HCT116 (cell line): ENCODE results near the gene AGPAT2. TPM values are rescaled to one million over a fixed set of nuclear protein-coding genes. Genes with fewer than 3 reads are reported as not detected.

Experiments used
- ATAC-seq: fragments of 200-7000 bp; cut with Tn5 transposase; 2 replicates; pipeline ENCODE4 v1.9.1; 2020; ENCODE audit warnings: mild to moderate bottlenecking, moderate library complexity
- BruUV-seq: library from RNA; stranded (reverse); fragments of 400-500 nt; replicated peaks from 2 replicates; lab custom pipeline; 2021; lab: Mats Ljungman, UMichigan
- CTCF ChIA-PET: fragments of 300-600 bp; sonication (Branson Sonifier 250); formaldehyde crosslinking; loops from one replicate; lab custom pipeline; 2021; ENCODE audit warnings: antibody characterized with exemption; lab: Charles Lee
- POLR2A ChIA-PET: fragments of 300-600, 350-600 bp; sonication (Branson Sonifier 250); formaldehyde crosslinking; loops from one replicate; lab custom pipeline; 2021; ENCODE audit warnings: antibody characterized with exemption; lab: Charles Lee
- RAD21 ChIA-PET, 2 experiments: fragments of 300-600 bp; sonication (Branson Sonifier 250); formaldehyde crosslinking; loops; one replicate each; lab custom pipeline; 2023; ENCODE audit warnings: low total read pairs in 2 of 2; ENCODE audit not compliant: uncharacterized antibody in 2 of 2, unreplicated experiment in 2 of 2, low non-redundant PET in 1 of 2; lab: Charles Lee
- DNase-seq: peaks from one replicate; pipeline ENCODE4 v3.0.0-alpha.2; 2010; ENCODE audit warnings: low read depth, low spot score
- H2AFZ ChIP-seq: fragments of 200-600 bp; shearing (Covaris generic), sonication (generic); 2 replicates; pipeline ENCODE4 v1.6.1; 2017; ENCODE audit warnings: low read depth, mixed run types, mixed read lengths, antibody characterized with exemption, low read length; ENCODE audit not compliant: poor library complexity, severe bottlenecking
- H3K27ac ChIP-seq: 2 replicates; pipeline ENCODE4 v1.5.1; 2012; ENCODE audit warnings: low read depth, low read length
- H3K27me3 ChIP-seq: fragments of 200-600 bp; sonication (generic); 2 replicates; pipeline ENCODE4 v1.6.1; 2016; ENCODE audit warnings: mixed run types, low read length, mixed read lengths; ENCODE audit not compliant: insufficient read depth
- H3K36me3 ChIP-seq, 2 experiments: fragments of 200-500 bp in 1 of 2; fragments of 200-600 bp in 1 of 2; sonication (Bioruptor generic) in 1 of 2; sonication (generic) in 1 of 2; 2 replicates each; pipeline versions ENCODE4 v1.5.1 to v1.6.1; 2014 to 2016; ENCODE audit warnings: low read length in 2 of 2, inconsistent platforms in 1 of 2, mixed read lengths in 1 of 2, mixed run types in 1 of 2; ENCODE audit not compliant: insufficient read depth in 2 of 2, control insufficient read depth in 1 of 2
- H3K4me1 ChIP-seq, 2 experiments: fragments of 200-600 bp in 1 of 2; sonication (generic) in 1 of 2; 2 replicates each; pipeline versions ENCODE4 v1.5.1 to v1.6.1; 2012 to 2017; ENCODE audit warnings: low read length in 2 of 2, inconsistent platforms in 1 of 2, mild to moderate bottlenecking in 1 of 2, mixed read lengths in 1 of 2, mixed run types in 1 of 2, moderate library complexity in 1 of 2; ENCODE audit not compliant: insufficient read depth in 2 of 2, control insufficient read depth in 1 of 2
- H3K4me2 ChIP-seq: fragments of 200-600 bp; sonication (generic); 2 replicates; pipeline ENCODE4 v1.6.1; 2017; ENCODE audit warnings: mixed run types, low read length, mixed read lengths
- H3K4me3 ChIP-seq, 2 experiments: fragments of 200-600 bp in 1 of 2; sonication (generic) in 1 of 2; replicated peaks in 1 of 2; 2 replicates each; pipeline ENCODE4 v1.5.1; 2011 to 2016; ENCODE audit warnings: low read length in 2 of 2, control low read depth in 1 of 2, low read depth in 1 of 2, mild to moderate bottlenecking in 1 of 2, mixed read lengths in 1 of 2, mixed run types in 1 of 2
- H3K79me2 ChIP-seq: fragments of 200-600 bp; sonication (generic); 2 replicates; pipeline ENCODE4 v1.6.1; 2017; ENCODE audit warnings: mild to moderate bottlenecking, mixed run types, low read length, moderate library complexity, mixed read lengths; ENCODE audit not compliant: insufficient read depth
- H3K9ac ChIP-seq: fragments of 200-600 bp; sonication (generic); 2 replicates; pipeline ENCODE4 v1.6.1; 2016; ENCODE audit warnings: low read length, mixed read lengths
- H3K9me2 ChIP-seq: fragments of 200-600 bp; sonication (generic), shearing (Covaris generic); 2 replicates; pipeline ENCODE4 v1.6.1; 2017; ENCODE audit warnings: mixed run types, mild to moderate bottlenecking, moderate library complexity; ENCODE audit not compliant: insufficient read depth
- H3K9me3 ChIP-seq, 2 experiments: fragments of 200-500 bp in 1 of 2; fragments of 200-600 bp in 1 of 2; sonication (Bioruptor generic) in 1 of 2; sonication (generic) in 1 of 2; 2 replicates each; pipeline ENCODE4 v1.6.1; 2014 to 2017; ENCODE audit warnings: low read length in 2 of 2, mixed read lengths in 2 of 2, inconsistent platforms in 1 of 2, low read depth in 1 of 2, mild to moderate bottlenecking in 1 of 2, mixed run types in 1 of 2, moderate library complexity in 1 of 2; ENCODE audit not compliant: control insufficient read depth in 1 of 2, insufficient read depth in 1 of 2
- H4K20me1 ChIP-seq: fragments of 200-600 bp; sonication (generic), shearing (Covaris generic); 2 replicates; pipeline ENCODE4 v1.6.1; 2017; ENCODE audit warnings: mixed run types, mild to moderate bottlenecking, moderate library complexity; ENCODE audit not compliant: insufficient read depth
- CEBPB ChIP-seq: IDR thresholded peaks from 2 replicates; pipeline ENCODE4 v1.6.1; 2012; ENCODE audit warnings: low read depth
- ELF1 ChIP-seq: IDR thresholded peaks from 2 replicates; pipeline ENCODE4 v1.6.1; 2012; ENCODE audit warnings: low read depth, borderline replicate concordance
- FOSL1 ChIP-seq: IDR thresholded peaks from 2 replicates; pipeline ENCODE4 v1.6.1; 2012; ENCODE audit warnings: low read depth
- JUND ChIP-seq: IDR thresholded peaks from 2 replicates; pipeline ENCODE4 v1.6.1; 2012
- POLR2AphosphoS5 ChIP-seq: IDR thresholded peaks from 2 replicates; pipeline ENCODE4 v1.6.1; 2011; ENCODE audit warnings: mild to moderate bottlenecking, low read depth, low read length, moderate library complexity
- SP1 ChIP-seq: IDR thresholded peaks from 2 replicates; pipeline ENCODE4 v1.6.1; 2012; ENCODE audit warnings: low read depth
- YY1 ChIP-seq: IDR thresholded peaks from 2 replicates; pipeline ENCODE4 v1.6.1; 2011; ENCODE audit warnings: low read length, low read depth, moderate library complexity, mild to moderate bottlenecking; ENCODE audit not compliant: insufficient replicate concordance; ENCODE audit errors: extremely low read depth
- intact Hi-C: fragments of 100-400 bp; cut with micrococcal nuclease; formaldehyde crosslinking; loops from 2 replicates; pipeline ENCODE4 v1.10.0; 2022
- total RNA-seq: library from RNA; stranded (reverse); gene quantifications from one replicate; pipeline ENCODE4 v1.2.1, GENCODE V29; 2021; ENCODE audit not compliant: unreplicated experiment
- TF ChIP-seq, protein P1 (sequence below): IDR thresholded peaks from 2 replicates; pipeline ENCODE4 v1.6.1; 2012; ENCODE audit warnings: low read depth
- TF ChIP-seq, protein P2 (sequence below): IDR thresholded peaks from 2 replicates; pipeline ENCODE4 v1.6.1; 2011; ENCODE audit warnings: mild to moderate bottlenecking, low read length, moderate library complexity; ENCODE audit not compliant: insufficient replicate concordance; ENCODE audit errors: extremely low read depth
- TF ChIP-seq, protein P3 (sequence below), 3 experiments: fragments of 200-600 bp in 1 of 3; sonication (generic) in 1 of 3; IDR thresholded peaks in 2 of 3; conservative IDR thresholded peaks in 1 of 3; 2 replicates each; pipeline ENCODE4 v1.5.1; 2012 to 2017; ENCODE audit warnings: low read depth in 2 of 3, low read length in 2 of 3, antibody characterized with exemption in 1 of 3, borderline replicate concordance in 1 of 3, control low read depth in 1 of 3, mild to moderate bottlenecking in 1 of 3, mixed read lengths in 1 of 3, mixed run types in 1 of 3, moderate library complexity in 1 of 3; ENCODE audit not compliant: insufficient read depth in 1 of 3
- TF ChIP-seq, protein P4 (sequence below): IDR thresholded peaks from 2 replicates; pipeline ENCODE4 v1.6.1; 2012
- TF ChIP-seq, protein P5 (sequence below): IDR thresholded peaks from 2 replicates; pipeline ENCODE4 v1.6.1; 2012

AGPAT2 gene
- total RNA-seq, 1 experiment from 2014 or later, result 86.0 TPM

DNA sequence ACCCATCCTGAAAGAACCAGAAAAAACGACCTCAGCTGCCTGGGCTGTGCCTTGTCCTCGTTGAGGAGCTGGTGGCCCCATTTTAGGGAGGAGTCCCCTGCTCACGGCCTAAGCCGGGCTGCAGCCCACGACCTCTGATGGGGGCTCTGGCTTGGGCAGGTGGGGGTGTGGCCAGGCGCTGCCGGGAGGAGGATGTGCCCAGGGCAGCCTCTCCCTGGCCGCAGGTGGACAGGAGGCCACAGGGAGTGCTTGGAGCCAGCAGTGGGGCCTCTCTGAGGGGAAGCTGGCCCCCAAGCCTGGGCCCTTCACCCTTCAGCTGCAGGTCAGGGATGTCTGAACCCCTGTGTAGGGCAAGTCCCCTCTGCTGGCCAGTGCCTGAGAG is 27.6 kb upstream of the AGPAT2 start (continued):
- TF ChIP-seq, protein P1, sequence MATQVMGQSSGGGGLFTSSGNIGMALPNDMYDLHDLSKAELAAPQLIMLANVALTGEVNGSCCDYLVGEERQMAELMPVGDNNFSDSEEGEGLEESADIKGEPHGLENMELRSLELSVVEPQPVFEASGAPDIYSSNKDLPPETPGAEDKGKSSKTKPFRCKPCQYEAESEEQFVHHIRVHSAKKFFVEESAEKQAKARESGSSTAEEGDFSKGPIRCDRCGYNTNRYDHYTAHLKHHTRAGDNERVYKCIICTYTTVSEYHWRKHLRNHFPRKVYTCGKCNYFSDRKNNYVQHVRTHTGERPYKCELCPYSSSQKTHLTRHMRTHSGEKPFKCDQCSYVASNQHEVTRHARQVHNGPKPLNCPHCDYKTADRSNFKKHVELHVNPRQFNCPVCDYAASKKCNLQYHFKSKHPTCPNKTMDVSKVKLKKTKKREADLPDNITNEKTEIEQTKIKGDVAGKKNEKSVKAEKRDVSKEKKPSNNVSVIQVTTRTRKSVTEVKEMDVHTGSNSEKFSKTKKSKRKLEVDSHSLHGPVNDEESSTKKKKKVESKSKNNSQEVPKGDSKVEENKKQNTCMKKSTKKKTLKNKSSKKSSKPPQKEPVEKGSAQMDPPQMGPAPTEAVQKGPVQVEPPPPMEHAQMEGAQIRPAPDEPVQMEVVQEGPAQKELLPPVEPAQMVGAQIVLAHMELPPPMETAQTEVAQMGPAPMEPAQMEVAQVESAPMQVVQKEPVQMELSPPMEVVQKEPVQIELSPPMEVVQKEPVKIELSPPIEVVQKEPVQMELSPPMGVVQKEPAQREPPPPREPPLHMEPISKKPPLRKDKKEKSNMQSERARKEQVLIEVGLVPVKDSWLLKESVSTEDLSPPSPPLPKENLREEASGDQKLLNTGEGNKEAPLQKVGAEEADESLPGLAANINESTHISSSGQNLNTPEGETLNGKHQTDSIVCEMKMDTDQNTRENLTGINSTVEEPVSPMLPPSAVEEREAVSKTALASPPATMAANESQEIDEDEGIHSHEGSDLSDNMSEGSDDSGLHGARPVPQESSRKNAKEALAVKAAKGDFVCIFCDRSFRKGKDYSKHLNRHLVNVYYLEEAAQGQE, result no peak
- TF ChIP-seq FOSL1, result no peak
- no peak for TF ChIP-seq YY1
- TF ChIP-seq CEBPB, result no peak

DNA sequence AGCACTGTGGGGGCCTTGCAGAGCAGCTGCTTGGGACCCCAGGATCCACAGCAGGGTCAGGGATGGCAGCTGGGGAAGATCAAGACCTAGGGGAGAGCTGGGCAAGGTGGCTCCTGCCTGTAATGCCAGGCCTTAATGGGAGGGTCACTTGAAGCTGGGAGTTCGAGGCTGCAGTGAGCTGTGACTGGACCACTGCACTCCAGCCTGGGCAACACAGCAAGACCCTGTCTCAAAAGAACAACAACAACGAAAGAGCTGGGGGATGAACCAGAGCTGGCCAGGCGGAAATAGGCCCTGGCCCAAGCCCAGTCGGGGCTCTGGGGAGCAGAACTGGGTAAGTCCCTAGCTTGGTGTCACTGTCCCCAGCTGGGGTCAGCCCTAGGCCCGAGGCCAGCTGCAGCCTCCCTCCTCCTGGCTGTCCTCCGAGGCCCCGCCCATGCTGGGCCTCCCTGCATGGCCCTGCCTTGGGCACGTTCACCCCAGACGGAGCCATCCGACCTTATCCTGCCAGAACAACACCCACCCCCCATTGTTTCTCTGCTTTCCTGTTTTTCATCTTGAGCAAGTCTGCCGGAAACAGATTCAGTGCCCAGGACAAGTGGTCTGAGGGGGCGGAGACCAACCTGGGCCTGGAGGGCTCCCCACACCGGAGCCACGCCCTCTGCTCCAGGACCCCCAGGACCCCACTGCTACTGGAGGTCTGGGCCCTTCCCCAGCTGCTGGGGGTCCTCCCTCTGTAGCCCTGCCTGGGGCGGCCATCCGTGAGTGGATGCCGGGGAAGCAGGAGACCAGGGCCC is 27.0 kb upstream of the AGPAT2 start:
- no TSS peak for BruUV-seq
- Histone ChIP-seq H3K4me1 (peaks cover 15 to 27% of the 10 kb centered on the region in 2 experiments), H3K4me3 (peak overlapping the region in 1 of 2 experiments; percentile 56; a peak in 2 of 4 replicates), H3K9me3 (no peaks in the 10 kb centered on the region), H4K20me1 (no peaks in the 10 kb centered on the region), H2AFZ (no peak overlapping the region), H3K27me3 (no peaks in the 10 kb centered on the region), H3K9me2 (no peaks in the 10 kb centered on the region), H3K79me2 (no peaks in the 10 kb centered on the region; the same call in 1 of the 2 replicates), H3K27ac (peak overlapping the region; percentile 64; the same call in 1 of the 2 replicates), H3K4me2 (peak overlapping the region; percentile 78), H3K9ac (no peak overlapping the region), H3K36me3 (no peaks in the 10 kb centered on the region; a peak in 1 of 4 replicates)
- ChIA-PET CTCF (interaction anchor here (1.4 kb wide), 1 partner anchor 15 kb away, joined by 3 read pairs; no protein-coding TSS in a partner anchor), POLR2A (interaction anchor here (1.7 kb wide), 1 partner anchor 14 kb away, joined by 4 read pairs; no protein-coding TSS in a partner anchor), RAD21 (no interaction called here)
- no peak for DNase-seq
- ATAC-seq, result no peak
- TF ChIP-seq POLR2AphosphoS5, result no peak
- TF ChIP-seq, protein P2, sequence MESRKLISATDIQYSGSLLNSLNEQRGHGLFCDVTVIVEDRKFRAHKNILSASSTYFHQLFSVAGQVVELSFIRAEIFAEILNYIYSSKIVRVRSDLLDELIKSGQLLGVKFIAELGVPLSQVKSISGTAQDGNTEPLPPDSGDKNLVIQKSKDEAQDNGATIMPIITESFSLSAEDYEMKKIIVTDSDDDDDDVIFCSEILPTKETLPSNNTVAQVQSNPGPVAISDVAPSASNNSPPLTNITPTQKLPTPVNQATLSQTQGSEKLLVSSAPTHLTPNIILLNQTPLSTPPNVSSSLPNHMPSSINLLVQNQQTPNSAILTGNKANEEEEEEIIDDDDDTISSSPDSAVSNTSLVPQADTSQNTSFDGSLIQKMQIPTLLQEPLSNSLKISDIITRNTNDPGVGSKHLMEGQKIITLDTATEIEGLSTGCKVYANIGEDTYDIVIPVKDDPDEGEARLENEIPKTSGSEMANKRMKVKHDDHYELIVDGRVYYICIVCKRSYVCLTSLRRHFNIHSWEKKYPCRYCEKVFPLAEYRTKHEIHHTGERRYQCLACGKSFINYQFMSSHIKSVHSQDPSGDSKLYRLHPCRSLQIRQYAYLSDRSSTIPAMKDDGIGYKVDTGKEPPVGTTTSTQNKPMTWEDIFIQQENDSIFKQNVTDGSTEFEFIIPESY, result no peak
- TF ChIP-seq, protein P3, sequence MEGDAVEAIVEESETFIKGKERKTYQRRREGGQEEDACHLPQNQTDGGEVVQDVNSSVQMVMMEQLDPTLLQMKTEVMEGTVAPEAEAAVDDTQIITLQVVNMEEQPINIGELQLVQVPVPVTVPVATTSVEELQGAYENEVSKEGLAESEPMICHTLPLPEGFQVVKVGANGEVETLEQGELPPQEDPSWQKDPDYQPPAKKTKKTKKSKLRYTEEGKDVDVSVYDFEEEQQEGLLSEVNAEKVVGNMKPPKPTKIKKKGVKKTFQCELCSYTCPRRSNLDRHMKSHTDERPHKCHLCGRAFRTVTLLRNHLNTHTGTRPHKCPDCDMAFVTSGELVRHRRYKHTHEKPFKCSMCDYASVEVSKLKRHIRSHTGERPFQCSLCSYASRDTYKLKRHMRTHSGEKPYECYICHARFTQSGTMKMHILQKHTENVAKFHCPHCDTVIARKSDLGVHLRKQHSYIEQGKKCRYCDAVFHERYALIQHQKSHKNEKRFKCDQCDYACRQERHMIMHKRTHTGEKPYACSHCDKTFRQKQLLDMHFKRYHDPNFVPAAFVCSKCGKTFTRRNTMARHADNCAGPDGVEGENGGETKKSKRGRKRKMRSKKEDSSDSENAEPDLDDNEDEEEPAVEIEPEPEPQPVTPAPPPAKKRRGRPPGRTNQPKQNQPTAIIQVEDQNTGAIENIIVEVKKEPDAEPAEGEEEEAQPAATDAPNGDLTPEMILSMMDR (IDR thresholded peaks at IDR 0.05 in 2 of 3, conservative IDR thresholded peaks at IDR 0.05 in 1 of 3; ENCODE audit: borderline replicate concordance in 1 of 3, insufficient read depth in 1 of 3, low read depth in 2 of 3, low read length in 2 of 3), result no peak
- no peak for TF ChIP-seq JUND
- TF ChIP-seq ELF1, result no peak
- TF ChIP-seq CEBPB, result no peak
- TF ChIP-seq, protein P4, sequence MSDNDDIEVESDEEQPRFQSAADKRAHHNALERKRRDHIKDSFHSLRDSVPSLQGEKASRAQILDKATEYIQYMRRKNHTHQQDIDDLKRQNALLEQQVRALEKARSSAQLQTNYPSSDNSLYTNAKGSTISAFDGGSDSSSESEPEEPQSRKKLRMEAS, result no peak
- TF ChIP-seq SP1, result no peak
- TF ChIP-seq, protein P5, sequence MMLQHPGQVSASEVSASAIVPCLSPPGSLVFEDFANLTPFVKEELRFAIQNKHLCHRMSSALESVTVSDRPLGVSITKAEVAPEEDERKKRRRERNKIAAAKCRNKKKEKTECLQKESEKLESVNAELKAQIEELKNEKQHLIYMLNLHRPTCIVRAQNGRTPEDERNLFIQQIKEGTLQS, result no peak
- intact Hi-C loops, result no loop called here
